DND-41 (cell line): ENCODE data around the gene HLA-DMA.

Source experiments
- ATAC-seq: fragments of 200-7000 bp; cut with Tn5 transposase; 3 replicates; pipeline ENCODE4 v1.9.1; 2021; ENCODE audit warnings: low read depth; ENCODE audit not compliant: insufficient read depth
- DNase-seq: peaks from one replicate; pipeline ENCODE4 v3.0.0-alpha.2; 2020
- H2AFZ ChIP-seq: 2 replicates; pipeline ENCODE4 v1.6.0; 2012; ENCODE audit warnings: low read depth, low read length
- H3K27ac ChIP-seq: 2 replicates; pipeline ENCODE4 v1.5.1; 2012; ENCODE audit warnings: low read length, inconsistent platforms
- H3K27me3 ChIP-seq: fragments of 200-600 bp; sonication (generic); 2 replicates; pipeline ENCODE4 v1.6.0; 2012; ENCODE audit warnings: low read length, mild to moderate bottlenecking, inconsistent platforms; ENCODE audit not compliant: insufficient read depth, poor library complexity
- H3K36me3 ChIP-seq: 2 replicates; pipeline ENCODE4 v1.5.1; 2012; ENCODE audit warnings: low read length, inconsistent platforms; ENCODE audit not compliant: insufficient read depth
- H3K4me1 ChIP-seq: 2 replicates; pipeline ENCODE4 v1.5.1; 2012; ENCODE audit warnings: mild to moderate bottlenecking, low read length; ENCODE audit not compliant: insufficient read depth
- H3K4me2 ChIP-seq: 2 replicates; pipeline ENCODE4 v1.6.0; 2012; ENCODE audit warnings: mild to moderate bottlenecking, moderate library complexity, low read length, inconsistent platforms; ENCODE audit not compliant: insufficient read depth
- H3K4me3 ChIP-seq, 2 experiments: fragments of 200-600 bp in 1 of 2; shearing (Covaris generic) in 1 of 2; 2 replicates each; pipeline ENCODE4 v1.5.1; 2012 to 2016; ENCODE audit warnings: inconsistent platforms in 2 of 2, low read length in 2 of 2, mild to moderate bottlenecking in 2 of 2, low read depth in 1 of 2, moderate library complexity in 1 of 2
- H3K79me2 ChIP-seq: 2 replicates; pipeline ENCODE4 v1.6.0; 2012; ENCODE audit warnings: low read length, inconsistent platforms; ENCODE audit not compliant: insufficient read depth
- H3K9ac ChIP-seq: 2 replicates; pipeline ENCODE4 v1.6.0; 2012; ENCODE audit warnings: low read depth, mild to moderate bottlenecking, inconsistent platforms, low read length, moderate library complexity
- H3K9me3 ChIP-seq: 2 replicates; pipeline ENCODE4 v1.5.1; 2012; ENCODE audit warnings: low read length, moderate library complexity, mild to moderate bottlenecking, inconsistent platforms; ENCODE audit not compliant: insufficient read depth, severe bottlenecking
- H4K20me1 ChIP-seq: 2 replicates; pipeline ENCODE4 v1.6.0; 2012; ENCODE audit warnings: low read length; ENCODE audit not compliant: insufficient read depth
- CTCF ChIP-seq: IDR thresholded peaks from 2 replicates; pipeline ENCODE4 v1.5.1; 2012; ENCODE audit warnings: borderline replicate concordance, low read length, moderate library complexity, mild to moderate bottlenecking; ENCODE audit not compliant: poor library complexity, severe bottlenecking; ENCODE audit errors: extremely low read depth
- EZH2 ChIP-seq: IDR thresholded peaks from 3 replicates; pipeline ENCODE4 v1.6.1; 2012; ENCODE audit warnings: borderline replicate concordance, low read depth, mild to moderate bottlenecking, moderate library complexity, low read length, inconsistent platforms; ENCODE audit not compliant: severe bottlenecking

Gene HLA-DMA

GRCh38 chr6:32973144-32974015 lies 20.5 kb upstream of the HLA-DMA start:
- TF ChIP-seq CTCF (no peak), EZH2 (no peak)
- Histone ChIP-seq H3K27me3 (no peaks in the 10 kb centered on the region), H3K4me2 (peak overlapping the region; percentile 82), H3K36me3 (peaks cover 76% of the 10 kb centered on the region), H2AFZ (no peak overlapping the region), H4K20me1 (peaks cover 62% of the 10 kb centered on the region), H3K79me2 (peaks cover 92% of the 10 kb centered on the region), H3K9ac (peak overlapping the region; percentile 88), H3K27ac (peak overlapping the region; percentile 86), H3K4me1 (peaks cover 40% of the 10 kb centered on the region), H3K4me3 (peak overlapping the region; percentile 46 to 84), H3K9me3 (no peaks in the 10 kb centered on the region)
- ATAC-seq (no peak), DNase-seq (peak; percentile 48)

GRCh38 chr6:32972353-32973143 lies 19.7 kb upstream of the HLA-DMA start:
- no peak; the same call in 2 of the 3 replicates for ATAC-seq
- H4K20me1 ChIP-seq: peaks cover 54% of the 10 kb centered on the region
- H3K36me3 ChIP-seq: peaks cover 67% of the 10 kb centered on the region

GRCh38 chr6:32971581-32972352 lies 18.9 kb upstream of the HLA-DMA start:
- H2AFZ ChIP-seq: no peak overlapping the region
- ATAC-seq (peak; percentile 69), DNase-seq (peak; percentile 100)
- no peaks in the 10 kb centered on the region for H3K9me3 ChIP-seq
- TF ChIP-seq EZH2 (no peak), CTCF (peak; percentile 2)
- peaks cover 41% of the 10 kb centered on the region for H3K4me1 ChIP-seq
- H4K20me1 ChIP-seq: peaks cover 46% of the 10 kb centered on the region
- peak overlapping the region; percentile 82 for H3K4me2 ChIP-seq
- H3K27me3 ChIP-seq: no peaks in the 10 kb centered on the region
- H3K79me2 ChIP-seq: peaks cover 91% of the 10 kb centered on the region
- peak overlapping the region; percentile 53 to 84 for H3K4me3 ChIP-seq
- peak overlapping the region; percentile 96 for H3K27ac ChIP-seq
- H3K9ac ChIP-seq: peak overlapping the region; percentile 89
- H3K36me3 ChIP-seq: peaks cover 59% of the 10 kb centered on the region

More at GRCh38 chr6:32972353-32973143, 19.7 kb upstream of the HLA-DMA start:
- Histone ChIP-seq H3K79me2 (peaks cover 91% of the 10 kb centered on the region), H3K9me3 (no peaks in the 10 kb centered on the region), H2AFZ (no peak overlapping the region), H3K4me2 (peak overlapping the region; percentile 82), H3K27ac (peak overlapping the region; percentile 86), H3K4me3 (peak overlapping the region; percentile 46 to 84), H3K4me1 (peaks cover 40% of the 10 kb centered on the region), H3K27me3 (no peaks in the 10 kb centered on the region), H3K9ac (peak overlapping the region; percentile 88)
- no peak for DNase-seq
- TF ChIP-seq EZH2 (no peak), CTCF (no peak)
